Measurements from ENCODE around the gene FHDC1. TPM values are rescaled to one million over a fixed set of nuclear protein-coding genes. Genes with fewer than 3 reads are reported as not detected.

The FHDC1 gene
- total and polyA plus RNA-seq, 5 donors from 2014 or later = 0.20 TPM; not detected in 4

DNA sequence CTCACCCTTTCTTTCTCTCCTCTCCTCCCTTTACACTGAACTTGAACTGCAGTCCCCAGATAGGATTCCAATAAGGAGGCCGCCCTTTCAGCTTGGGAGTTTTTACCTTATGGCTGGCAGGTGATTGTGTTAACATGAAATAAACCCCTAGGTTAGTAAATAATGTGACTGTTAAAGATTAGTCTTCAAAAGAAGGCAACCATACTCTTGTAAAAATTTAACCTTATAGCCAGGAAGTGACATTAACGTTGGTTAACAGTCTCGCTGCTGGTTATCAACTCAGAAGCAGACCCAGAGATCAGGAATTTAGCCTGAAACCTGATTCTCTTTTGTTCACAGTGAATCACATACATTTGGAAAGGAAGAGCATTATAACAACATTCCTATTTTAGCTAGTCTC lies 15.2 kb downstream of the FHDC1 start:
- H3K9me3 ChIP-seq (ENCODE audit: control insufficient read depth in 2 of 2, low read length in 2 of 2) = no peaks in the 10 kb centered on the region
- H3K4me1 Mint-ChIP-seq = no peaks in the 10 kb centered on the region
- H3K4me1 ChIP-seq (ENCODE audit: control insufficient read depth, insufficient read depth, low read length, poor library complexity, severe bottlenecking) = no peaks in the 10 kb centered on the region
- H3K4me3 ChIP-seq (ENCODE audit: low read depth, low read length) = no peak overlapping the region
- H3K4me3 Mint-ChIP-seq = no peak overlapping the region
- no peak overlapping the region for H3K27ac Mint-ChIP-seq
- peaks cover 47% of the 10 kb centered on the region for H3K27me3 Mint-ChIP-seq
- H3K36me3 Mint-ChIP-seq = peaks cover 3% of the 10 kb centered on the region
- peaks cover 14% of the 10 kb centered on the region for H3K27me3 ChIP-seq (ENCODE audit: control insufficient read depth, insufficient read depth, low read length)
- no peak for DNase-seq
- no peak overlapping the region for H3K27ac ChIP-seq (ENCODE audit: insufficient read depth, low read length, poor library complexity, severe bottlenecking)
- no peaks in the 10 kb centered on the region for H3K36me3 ChIP-seq (ENCODE audit: control insufficient read depth, insufficient read depth, low read length)
- ATAC-seq (ENCODE audit: low read depth in 2 of 2) = no peak
- H3K9me3 Mint-ChIP-seq = peaks cover 0 to 3% (median 0%) of the 10 kb centered on the region in 7 donors

DNA sequence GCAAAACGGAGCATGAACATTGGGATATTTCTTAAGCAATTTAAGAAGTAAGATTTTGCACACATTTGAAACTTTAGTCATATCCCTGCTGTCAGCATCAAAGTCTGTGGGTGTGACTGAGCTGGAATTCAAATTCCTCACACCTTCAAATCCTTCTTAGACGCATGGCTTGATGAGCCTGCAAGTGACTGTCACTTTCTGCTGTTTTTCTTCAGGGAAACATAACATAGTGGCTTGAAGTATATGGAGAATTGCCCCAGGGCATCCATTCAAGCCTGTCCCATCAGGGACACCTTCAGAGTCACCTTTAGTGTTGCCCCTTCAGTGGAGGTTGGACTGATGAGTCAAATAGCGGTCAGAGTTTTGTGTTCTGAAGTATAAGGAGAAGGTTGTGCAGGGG lies 17.4 kb downstream of the FHDC1 start:
- no peak for ATAC-seq (ENCODE audit: low read depth in 2 of 2)
- no peaks in the 10 kb centered on the region for H3K4me1 Mint-ChIP-seq
- no peak for DNase-seq
- Histone ChIP-seq H3K27ac (ENCODE audit: insufficient read depth, low read length, poor library complexity, severe bottlenecking) (no peak overlapping the region), H3K4me3 (ENCODE audit: low read depth, low read length) (no peak overlapping the region), H3K27me3 (ENCODE audit: control insufficient read depth, insufficient read depth, low read length) (peaks cover 10% of the 10 kb centered on the region), H3K9me3 (ENCODE audit: control insufficient read depth in 2 of 2, low read length in 2 of 2) (no peaks in the 10 kb centered on the region), H3K4me1 (ENCODE audit: control insufficient read depth, insufficient read depth, low read length, poor library complexity, severe bottlenecking) (no peaks in the 10 kb centered on the region), H3K36me3 (ENCODE audit: control insufficient read depth, insufficient read depth, low read length) (no peaks in the 10 kb centered on the region)
- H3K27ac Mint-ChIP-seq = no peak overlapping the region
- H3K36me3 Mint-ChIP-seq = no peaks in the 10 kb centered on the region
- H3K9me3 Mint-ChIP-seq = peaks cover 0 to 2% (median 0%) of the 10 kb centered on the region in 7 donors
- no peak overlapping the region for H3K4me3 Mint-ChIP-seq
- H3K27me3 Mint-ChIP-seq = peaks cover 49% of the 10 kb centered on the region

DNA sequence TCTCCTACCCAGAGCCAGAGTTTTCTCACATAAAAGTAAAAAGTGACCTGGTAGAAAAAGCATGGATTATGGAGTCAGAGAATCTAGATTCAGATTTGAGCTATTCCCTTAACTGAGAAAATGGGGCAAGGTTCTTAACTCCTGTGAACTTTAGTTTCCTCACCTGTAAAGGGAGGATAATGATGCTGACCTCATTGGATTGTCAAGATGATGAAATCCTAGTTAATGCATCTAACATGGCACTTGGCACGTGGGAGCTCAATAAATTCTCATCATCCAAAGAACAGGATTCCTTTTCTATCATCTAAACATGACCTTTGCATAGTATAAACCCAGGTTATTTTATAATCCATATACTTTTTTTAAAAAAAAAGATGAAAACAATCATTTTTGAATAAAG lies 18.6 kb downstream of the FHDC1 start:
- Histone ChIP-seq H3K4me3 (ENCODE audit: low read depth, low read length) (no peak overlapping the region), H3K4me1 (ENCODE audit: control insufficient read depth, insufficient read depth, low read length, poor library complexity, severe bottlenecking) (no peaks in the 10 kb centered on the region), H3K27me3 (ENCODE audit: control insufficient read depth, insufficient read depth, low read length) (peaks cover 10% of the 10 kb centered on the region), H3K27ac (ENCODE audit: insufficient read depth, low read length, poor library complexity, severe bottlenecking) (no peak overlapping the region), H3K9me3 (ENCODE audit: control insufficient read depth in 2 of 2, low read length in 2 of 2) (no peaks in the 10 kb centered on the region), H3K36me3 (ENCODE audit: control insufficient read depth, insufficient read depth, low read length) (no peaks in the 10 kb centered on the region)
- Mint-ChIP-seq H3K4me1 (no peaks in the 10 kb centered on the region), H3K27ac (no peak overlapping the region), H3K27me3 (peaks cover 60% of the 10 kb centered on the region), H3K4me3 (no peak overlapping the region), H3K9me3 (no peaks in the 10 kb centered on the region), H3K36me3 (no peaks in the 10 kb centered on the region)
- DNase-seq (no peak), ATAC-seq (ENCODE audit: low read depth in 2 of 2) (no peak)

DNA sequence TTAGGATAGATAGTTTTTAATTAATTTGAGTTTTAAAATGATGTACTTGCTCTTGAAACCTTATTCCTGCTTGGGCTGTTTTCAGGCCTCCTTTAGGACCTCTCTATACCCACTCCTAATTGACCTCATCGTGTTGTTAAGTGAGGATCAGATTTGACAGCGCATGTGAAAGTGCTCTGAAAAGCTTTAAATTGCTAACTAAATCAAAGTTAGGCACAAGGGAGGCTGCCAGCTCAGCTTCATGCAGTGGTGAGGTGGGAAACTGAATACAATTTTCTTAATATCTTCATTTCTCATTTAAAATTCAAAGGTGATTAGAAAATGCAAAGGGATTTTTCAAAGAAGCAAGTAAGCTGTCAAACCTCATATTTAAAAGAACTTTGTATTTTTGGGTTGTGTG lies 20.0 kb downstream of the FHDC1 start:
- no peak overlapping the region for H3K27ac Mint-ChIP-seq
- H3K27ac ChIP-seq (ENCODE audit: insufficient read depth, low read length, poor library complexity, severe bottlenecking) = no peak overlapping the region
- no peaks in the 10 kb centered on the region for H3K9me3 Mint-ChIP-seq
- H3K4me1 Mint-ChIP-seq = no peaks in the 10 kb centered on the region
- H3K36me3 Mint-ChIP-seq = no peaks in the 10 kb centered on the region
- H3K27me3 ChIP-seq (ENCODE audit: control insufficient read depth, insufficient read depth, low read length) = peaks cover 6% of the 10 kb centered on the region
- no peak overlapping the region for H3K4me3 Mint-ChIP-seq
- no peaks in the 10 kb centered on the region for H3K4me1 ChIP-seq (ENCODE audit: control insufficient read depth, insufficient read depth, low read length, poor library complexity, severe bottlenecking)
- ATAC-seq (ENCODE audit: low read depth in 2 of 2) = no peak
- no peaks in the 10 kb centered on the region for H3K36me3 ChIP-seq (ENCODE audit: control insufficient read depth, insufficient read depth, low read length)
- peaks cover 63% of the 10 kb centered on the region for H3K27me3 Mint-ChIP-seq
- DNase-seq = no peak
- H3K4me3 ChIP-seq (ENCODE audit: low read depth, low read length) = no peak overlapping the region
- H3K9me3 ChIP-seq (ENCODE audit: control insufficient read depth in 2 of 2, low read length in 2 of 2) = no peaks in the 10 kb centered on the region

DNA sequence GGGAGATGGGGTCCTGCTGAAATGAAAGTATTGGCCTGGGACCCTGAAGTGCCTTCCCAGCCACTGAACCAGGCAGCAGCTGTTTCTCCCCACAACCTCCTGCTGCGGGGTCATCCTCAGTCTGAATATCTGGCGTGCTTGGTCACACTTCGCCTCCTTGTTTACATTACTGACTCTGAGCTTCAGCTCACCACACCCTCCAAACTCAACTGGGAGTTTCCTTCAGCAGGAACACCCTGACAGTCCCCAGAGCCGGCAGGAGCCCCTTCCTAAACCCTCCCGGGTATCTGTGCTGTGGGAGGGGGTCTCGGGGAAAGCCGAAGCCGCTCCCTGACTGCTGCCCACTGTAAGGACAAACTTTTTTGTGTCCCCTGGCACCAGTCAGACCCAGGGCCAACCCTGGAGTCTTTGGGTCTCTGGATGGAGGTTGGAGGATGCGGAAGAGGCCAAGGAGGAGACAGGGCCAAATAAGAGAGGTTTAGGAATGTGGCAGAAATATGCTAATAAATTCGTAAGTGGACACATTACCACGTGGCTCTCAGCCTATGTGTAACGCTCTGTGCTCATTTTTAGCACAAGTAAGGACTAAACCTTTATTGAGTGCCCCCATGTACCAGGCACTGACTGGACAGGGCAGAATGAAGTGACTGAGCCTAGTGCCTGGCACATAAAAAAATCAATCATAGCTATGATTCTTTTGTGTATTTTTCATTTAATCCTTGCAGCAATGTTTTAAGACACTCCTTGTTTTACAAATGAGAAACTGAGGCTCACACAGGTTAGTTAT lies 20.7 kb downstream of the FHDC1 start:
- no peak for DNase-seq
- H3K4me3 Mint-ChIP-seq = no peak overlapping the region
- Histone ChIP-seq H3K27ac (ENCODE audit: insufficient read depth, low read length, poor library complexity, severe bottlenecking) (no peak overlapping the region), H3K4me3 (ENCODE audit: low read depth, low read length) (no peak overlapping the region), H3K9me3 (ENCODE audit: control insufficient read depth in 2 of 2, low read length in 2 of 2) (no peaks in the 10 kb centered on the region), H3K4me1 (ENCODE audit: control insufficient read depth, insufficient read depth, low read length, poor library complexity, severe bottlenecking) (no peaks in the 10 kb centered on the region), H3K36me3 (ENCODE audit: control insufficient read depth, insufficient read depth, low read length) (no peaks in the 10 kb centered on the region), H3K27me3 (ENCODE audit: control insufficient read depth, insufficient read depth, low read length) (peaks cover 6% of the 10 kb centered on the region)
- H3K9me3 Mint-ChIP-seq = no peaks in the 10 kb centered on the region
- no peak for ATAC-seq (ENCODE audit: low read depth in 2 of 2)
- H3K27ac Mint-ChIP-seq = no peak overlapping the region
- no peaks in the 10 kb centered on the region for H3K4me1 Mint-ChIP-seq
- H3K36me3 Mint-ChIP-seq = no peaks in the 10 kb centered on the region
- peaks cover 61% of the 10 kb centered on the region for H3K27me3 Mint-ChIP-seq

DNA sequence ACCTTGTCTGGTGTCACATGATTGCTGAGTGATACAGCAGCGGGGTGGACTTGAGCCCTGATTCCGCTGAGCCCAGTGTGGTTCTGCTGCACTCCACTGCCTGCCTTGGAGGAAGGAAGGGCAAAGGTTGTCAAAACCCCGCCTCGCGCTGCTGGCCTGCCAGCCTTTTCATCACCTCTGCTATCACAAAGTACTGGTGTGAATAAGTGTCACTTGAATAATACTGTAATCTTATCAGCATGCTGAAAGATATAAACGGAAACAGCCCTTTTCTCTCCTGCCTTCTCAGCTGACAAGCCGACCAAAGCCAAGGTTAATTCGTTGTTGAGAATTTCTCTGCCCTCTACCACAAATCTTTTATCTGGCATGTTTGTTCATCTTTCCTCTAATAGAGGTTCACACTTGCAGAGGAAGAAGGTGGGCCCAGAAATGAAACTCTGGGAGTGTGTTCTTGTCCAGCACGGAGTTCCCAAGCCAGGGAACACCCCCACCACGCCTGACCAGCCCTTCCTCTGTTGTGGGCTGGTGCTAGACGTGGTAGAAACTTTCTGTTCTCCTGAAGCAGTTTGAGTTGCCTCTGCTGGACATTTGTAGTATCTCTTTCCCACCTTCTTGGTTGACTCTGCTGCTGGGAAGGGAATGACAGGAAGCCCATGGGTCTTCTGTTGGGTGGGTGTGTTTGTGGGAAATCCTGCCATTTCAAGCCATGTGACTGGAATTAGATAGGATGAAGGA lies 21.5 kb downstream of the FHDC1 start:
- Histone ChIP-seq H3K4me3 (ENCODE audit: low read depth, low read length) (no peak overlapping the region), H3K4me1 (ENCODE audit: control insufficient read depth, insufficient read depth, low read length, poor library complexity, severe bottlenecking) (no peaks in the 10 kb centered on the region), H3K27me3 (ENCODE audit: control insufficient read depth, insufficient read depth, low read length) (peaks cover 6% of the 10 kb centered on the region), H3K36me3 (ENCODE audit: control insufficient read depth, insufficient read depth, low read length) (no peaks in the 10 kb centered on the region), H3K27ac (ENCODE audit: insufficient read depth, low read length, poor library complexity, severe bottlenecking) (no peak overlapping the region), H3K9me3 (ENCODE audit: control insufficient read depth in 2 of 2, low read length in 2 of 2) (no peaks in the 10 kb centered on the region)
- DNase-seq = no peak
- ATAC-seq (ENCODE audit: low read depth in 2 of 2) = no peak
- no peaks in the 10 kb centered on the region for H3K36me3 Mint-ChIP-seq
- no peaks in the 10 kb centered on the region for H3K9me3 Mint-ChIP-seq
- H3K4me3 Mint-ChIP-seq = no peak overlapping the region
- H3K27me3 Mint-ChIP-seq = peaks cover 61% of the 10 kb centered on the region
- H3K4me1 Mint-ChIP-seq = no peaks in the 10 kb centered on the region
- H3K27ac Mint-ChIP-seq = no peak overlapping the region

DNA sequence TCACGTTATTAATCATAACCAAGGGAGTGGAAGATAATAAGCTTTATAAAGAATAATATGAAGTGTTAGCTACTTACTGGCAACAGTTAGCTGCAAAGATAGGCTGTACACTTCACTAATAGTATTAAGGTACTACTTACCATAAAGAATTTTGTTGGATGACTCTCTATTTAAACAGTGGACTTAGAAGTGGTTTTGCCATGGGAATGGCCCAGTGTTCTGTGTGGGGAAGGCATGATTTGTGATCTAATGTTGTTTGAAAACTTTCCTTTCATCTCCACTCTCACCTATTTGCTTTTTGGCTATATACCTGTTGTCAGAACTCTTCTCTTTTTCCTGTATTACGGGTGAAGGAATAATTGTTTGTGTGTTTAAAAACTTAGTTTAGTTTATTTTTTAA lies 23.0 kb downstream of the FHDC1 start:
- Mint-ChIP-seq H3K4me3 (no peak overlapping the region), H3K27ac (no peak overlapping the region), H3K9me3 (peaks cover 0 to 1% (median 0%) of the 10 kb centered on the region in 7 donors), H3K27me3 (peaks cover 56% of the 10 kb centered on the region), H3K36me3 (no peaks in the 10 kb centered on the region), H3K4me1 (no peaks in the 10 kb centered on the region)
- ATAC-seq (ENCODE audit: low read depth in 2 of 2) (no peak), DNase-seq (no peak)
- Histone ChIP-seq H3K4me1 (ENCODE audit: control insufficient read depth, insufficient read depth, low read length, poor library complexity, severe bottlenecking) (no peaks in the 10 kb centered on the region), H3K36me3 (ENCODE audit: control insufficient read depth, insufficient read depth, low read length) (no peaks in the 10 kb centered on the region), H3K27me3 (ENCODE audit: control insufficient read depth, insufficient read depth, low read length) (peaks cover 8% of the 10 kb centered on the region), H3K27ac (ENCODE audit: insufficient read depth, low read length, poor library complexity, severe bottlenecking) (no peak overlapping the region), H3K9me3 (ENCODE audit: control insufficient read depth in 2 of 2, low read length in 2 of 2) (no peaks in the 10 kb centered on the region), H3K4me3 (ENCODE audit: low read depth, low read length) (no peak overlapping the region)

DNA sequence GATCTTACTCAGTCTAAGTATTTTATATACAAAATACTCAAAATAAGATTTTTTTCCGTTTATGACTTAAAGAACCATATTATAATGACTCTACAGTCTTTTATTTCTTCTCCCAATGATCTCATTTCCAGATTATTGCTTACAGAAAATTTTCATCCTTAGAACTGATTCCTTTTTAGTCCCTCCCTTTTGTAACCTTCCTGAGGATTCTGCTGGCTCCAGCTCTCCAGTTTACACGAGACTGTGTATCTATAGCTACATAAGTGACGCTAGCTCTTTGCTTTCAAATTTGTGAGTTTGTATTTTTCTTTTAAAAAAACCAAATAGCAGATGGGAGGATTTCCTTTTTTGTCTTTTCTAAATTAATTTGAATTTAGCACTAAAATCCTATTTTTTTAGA lies 24.0 kb downstream of the FHDC1 start:
- ATAC-seq (ENCODE audit: low read depth in 2 of 2) (no peak), DNase-seq (no peak)
- H3K4me1 Mint-ChIP-seq = no peaks in the 10 kb centered on the region
- H3K27me3 Mint-ChIP-seq = peaks cover 57% of the 10 kb centered on the region
- H3K27me3 ChIP-seq (ENCODE audit: control insufficient read depth, insufficient read depth, low read length) = peaks cover 5% of the 10 kb centered on the region
- no peaks in the 10 kb centered on the region for H3K9me3 ChIP-seq (ENCODE audit: control insufficient read depth in 2 of 2, low read length in 2 of 2)
- no peak overlapping the region for H3K27ac Mint-ChIP-seq
- no peak overlapping the region for H3K4me3 ChIP-seq (ENCODE audit: low read depth, low read length)
- no peak overlapping the region for H3K27ac ChIP-seq (ENCODE audit: insufficient read depth, low read length, poor library complexity, severe bottlenecking)
- no peak overlapping the region for H3K4me3 Mint-ChIP-seq
- H3K36me3 ChIP-seq (ENCODE audit: control insufficient read depth, insufficient read depth, low read length) = no peaks in the 10 kb centered on the region
- peaks cover 0 to 1% (median 0%) of the 10 kb centered on the region in 7 donors for H3K9me3 Mint-ChIP-seq
- no peaks in the 10 kb centered on the region for H3K36me3 Mint-ChIP-seq
- H3K4me1 ChIP-seq (ENCODE audit: control insufficient read depth, insufficient read depth, low read length, poor library complexity, severe bottlenecking) = no peaks in the 10 kb centered on the region

Measured in CD4-positive, CD25-positive, alpha-beta regulatory T cell (primary cell).